Peyer's patch (tissue), 4 donors: ENCODE results near the gene SIGLEC1. TPM values are rescaled to one million over a fixed set of nuclear protein-coding genes. Genes with fewer than 3 reads are reported as not detected.

ENCODE experiments used
- DNase-seq, 3 donors: peaks; one replicate each; pipeline ENCODE4 v3.0.0-alpha.2; 2017 to 2019
- H3K27ac ChIP-seq, 4 donors: fragments of 200-600 bp; sonication (generic); one replicate each; pipeline ENCODE4 v1.5.1; 2016 to 2019
- H3K27me3 ChIP-seq, 2 donors: fragments of 200-600 bp; sonication (generic); one replicate each; pipeline ENCODE4 v1.5.1; 2019
- H3K36me3 ChIP-seq, 3 donors: fragments of 200-600 bp; sonication (generic); one replicate each; pipeline ENCODE4 v1.5.1; 2016 to 2019
- H3K4me1 ChIP-seq, 4 donors: fragments of 200-600 bp; sonication (generic); one replicate each; pipeline ENCODE4 v1.5.1; 2016 to 2019
- H3K4me3 ChIP-seq, 4 donors: fragments of 200-600 bp; sonication (generic); 1 replicate in 3 of 4; 2 replicates in 1 of 4; pipeline ENCODE4 v1.5.1; 2016 to 2019; ENCODE audit warnings: mild to moderate bottlenecking in 1 of 4
- H3K9me3 ChIP-seq, 4 donors: fragments of 200-600 bp; sonication (generic); one replicate each; pipeline ENCODE4 v1.5.1; 2016 to 2019; ENCODE audit warnings: mild to moderate bottlenecking in 1 of 4
- POLR2A ChIP-seq, 2 donors: fragments of 450-650 bp; IDR thresholded peaks; one replicate each; pipeline ENCODE4 v1.5.1; 2017; ENCODE audit warnings: antibody characterized with exemption in 2 of 2, mild to moderate bottlenecking in 2 of 2, moderate library complexity in 2 of 2
- total RNA-seq, 4 donors: library from RNA; depleted of rRNA; stranded (reverse); fragments of >200 nt; gene quantifications; one replicate each; pipeline ENCODE4 v1.1.0, GENCODE V29; 2016
- TF ChIP-seq, protein P1 (sequence below), 6 experiments: fragments of 450-650 bp in 4 of 6; fragments of 200-600 bp in 2 of 6; sonication (generic) in 1 of 6; IDR thresholded peaks; one replicate each; pipeline ENCODE4 v1.5.1; 2017 to 2019; ENCODE audit warnings: antibody characterized with exemption in 6 of 6, mild to moderate bottlenecking in 3 of 6, moderate library complexity in 1 of 6

SIGLEC1 gene
- total RNA-seq, 4 donors from 2014 or later: 2.3 to 10.7 (median 7.8) TPM

DNA sequence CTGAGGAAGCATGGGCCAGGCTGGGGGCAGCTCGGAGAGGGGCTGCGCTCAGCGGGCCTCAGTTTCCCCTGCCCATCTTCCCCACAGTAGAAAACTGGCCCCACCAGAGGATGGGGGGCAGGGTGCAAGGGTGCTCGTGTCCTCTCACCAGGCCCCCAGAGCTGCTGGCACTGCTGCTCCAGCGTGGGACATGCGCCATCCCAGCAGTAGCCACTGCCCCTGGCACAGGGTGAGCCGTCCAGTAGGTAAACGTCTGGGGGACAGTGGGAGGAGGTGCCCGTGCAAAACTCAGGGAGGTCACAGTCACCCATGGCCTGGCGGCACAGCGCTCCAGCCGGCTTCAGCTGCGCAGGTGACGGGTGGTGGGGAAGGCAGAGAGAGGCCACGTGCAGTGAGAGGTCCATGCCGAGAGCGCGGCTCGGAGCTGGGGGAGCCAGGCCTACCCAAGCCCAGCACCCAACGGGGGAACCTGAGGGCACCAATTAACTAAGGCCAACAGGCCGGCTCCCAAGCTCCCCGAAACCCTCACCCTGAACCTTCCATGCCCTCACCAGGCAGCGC, 40.3 kb downstream of the SIGLEC1 start:
- Histone ChIP-seq H3K27ac (no peak overlapping the region), H3K4me3 (no peak overlapping the region), H3K36me3 (no peaks in the 10 kb centered on the region), H3K4me1 (peaks cover 0 to 10% (median 2%) of the 10 kb centered on the region in 4 donors), H3K27me3 (peaks cover 0 to 5% of the 10 kb centered on the region in 2 donors), H3K9me3 (no peaks in the 10 kb centered on the region)
- DNase-seq: no peak
- TF ChIP-seq POLR2A (IDR thresholded peaks at IDR 0.05): no peak
- TF ChIP-seq, protein P1, sequence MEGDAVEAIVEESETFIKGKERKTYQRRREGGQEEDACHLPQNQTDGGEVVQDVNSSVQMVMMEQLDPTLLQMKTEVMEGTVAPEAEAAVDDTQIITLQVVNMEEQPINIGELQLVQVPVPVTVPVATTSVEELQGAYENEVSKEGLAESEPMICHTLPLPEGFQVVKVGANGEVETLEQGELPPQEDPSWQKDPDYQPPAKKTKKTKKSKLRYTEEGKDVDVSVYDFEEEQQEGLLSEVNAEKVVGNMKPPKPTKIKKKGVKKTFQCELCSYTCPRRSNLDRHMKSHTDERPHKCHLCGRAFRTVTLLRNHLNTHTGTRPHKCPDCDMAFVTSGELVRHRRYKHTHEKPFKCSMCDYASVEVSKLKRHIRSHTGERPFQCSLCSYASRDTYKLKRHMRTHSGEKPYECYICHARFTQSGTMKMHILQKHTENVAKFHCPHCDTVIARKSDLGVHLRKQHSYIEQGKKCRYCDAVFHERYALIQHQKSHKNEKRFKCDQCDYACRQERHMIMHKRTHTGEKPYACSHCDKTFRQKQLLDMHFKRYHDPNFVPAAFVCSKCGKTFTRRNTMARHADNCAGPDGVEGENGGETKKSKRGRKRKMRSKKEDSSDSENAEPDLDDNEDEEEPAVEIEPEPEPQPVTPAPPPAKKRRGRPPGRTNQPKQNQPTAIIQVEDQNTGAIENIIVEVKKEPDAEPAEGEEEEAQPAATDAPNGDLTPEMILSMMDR (IDR thresholded peaks at IDR 0.05): no peak

DNA sequence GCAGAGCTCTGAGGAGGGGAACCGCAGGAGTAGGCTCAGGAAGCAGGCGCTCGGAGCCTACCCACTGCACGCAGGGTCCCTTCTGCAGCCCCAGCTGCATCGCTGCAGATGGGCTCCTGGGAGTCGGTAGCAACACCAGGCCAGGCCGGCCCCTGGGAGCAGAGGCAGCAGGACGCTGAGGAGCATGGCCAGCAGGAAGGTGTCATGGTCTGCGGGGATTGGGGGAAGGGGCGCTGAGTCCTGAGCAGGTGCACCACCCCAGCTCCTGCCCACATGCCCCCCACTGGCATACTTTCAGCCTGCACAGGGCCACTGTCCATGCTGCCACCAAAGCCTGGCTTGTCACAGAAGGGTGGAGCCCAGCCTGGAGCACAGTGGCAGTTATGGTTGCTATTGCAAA, 41.5 kb downstream of the SIGLEC1 start:
- peaks cover 0 to 6% (median 2%) of the 10 kb centered on the region in 4 donors for H3K4me1 ChIP-seq
- TF ChIP-seq, protein P1 (IDR thresholded peaks at IDR 0.05): no peak
- H3K9me3 ChIP-seq: no peaks in the 10 kb centered on the region
- peaks cover 0 to 5% of the 10 kb centered on the region in 2 donors for H3K27me3 ChIP-seq
- DNase-seq: no peak
- H3K4me3 ChIP-seq: no peak overlapping the region
- no peak overlapping the region for H3K27ac ChIP-seq
- H3K36me3 ChIP-seq: no peaks in the 10 kb centered on the region

DNA sequence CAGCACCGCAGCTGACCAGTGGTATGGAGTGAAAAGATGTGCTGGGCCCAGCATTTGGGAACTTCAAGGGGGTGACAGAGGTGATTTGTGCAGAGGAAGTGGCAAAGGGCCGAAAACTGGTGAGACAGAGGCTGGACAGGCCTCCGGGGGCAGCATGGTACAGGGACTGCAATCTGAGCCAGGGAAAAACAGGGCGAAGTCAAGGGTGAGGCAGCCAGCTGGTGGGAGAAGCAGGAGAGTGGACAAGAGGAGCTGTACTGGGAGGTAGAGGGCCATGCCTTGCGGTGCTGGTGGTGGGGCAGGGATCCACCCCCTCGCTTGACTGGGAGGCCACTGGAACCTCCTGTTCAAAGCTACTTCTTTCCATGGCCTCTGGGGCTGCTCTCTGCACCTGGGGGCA, 41.9 kb downstream of the SIGLEC1 start:
- no peak overlapping the region for H3K27ac ChIP-seq
- H3K4me1 ChIP-seq: peaks cover 0 to 6% (median 2%) of the 10 kb centered on the region in 4 donors
- no peaks in the 10 kb centered on the region for H3K36me3 ChIP-seq
- TF ChIP-seq POLR2A (IDR thresholded peaks at IDR 0.05): no peak
- TF ChIP-seq, protein P1 (IDR thresholded peaks at IDR 0.05): no peak
- peaks cover 0 to 5% of the 10 kb centered on the region in 2 donors for H3K27me3 ChIP-seq
- H3K4me3 ChIP-seq: no peak overlapping the region
- DNase-seq: no peak
- H3K9me3 ChIP-seq: no peaks in the 10 kb centered on the region

DNA sequence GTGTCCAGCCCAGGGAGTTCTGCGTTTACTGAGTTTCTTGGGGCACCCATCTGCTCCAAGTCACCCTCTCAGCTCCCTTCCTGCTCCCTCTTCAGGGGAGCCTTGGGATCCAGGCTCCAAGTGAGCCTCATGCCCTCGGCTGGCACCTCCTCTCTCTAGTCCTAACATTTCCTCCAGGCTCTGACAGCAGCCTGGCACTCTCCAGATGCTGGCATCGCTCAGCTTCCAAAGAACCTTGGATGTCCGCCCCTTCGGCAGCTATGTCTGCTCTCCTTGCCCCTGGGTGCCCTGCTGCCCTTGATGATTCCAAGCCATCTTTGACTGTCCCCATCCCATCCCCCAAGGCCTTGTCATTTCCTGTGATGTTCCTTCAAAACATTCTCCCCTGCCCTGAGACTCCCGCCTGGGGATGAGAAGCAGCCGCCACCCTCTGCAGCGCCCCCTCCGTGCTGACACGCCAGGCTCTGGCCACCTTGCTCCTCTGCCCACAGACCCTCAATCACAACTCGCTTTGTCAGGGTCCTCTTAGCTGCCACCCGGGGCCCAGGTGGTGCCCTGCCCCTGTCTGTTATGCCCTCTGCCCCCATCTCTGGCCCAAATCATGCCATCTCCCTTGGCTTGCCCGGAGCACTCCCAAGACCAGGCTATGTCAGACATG, 42.6 kb downstream of the SIGLEC1 start:
- Histone ChIP-seq H3K27ac (no peak overlapping the region), H3K9me3 (no peaks in the 10 kb centered on the region), H3K36me3 (no peaks in the 10 kb centered on the region), H3K27me3 (peaks cover 0 to 5% of the 10 kb centered on the region in 2 donors), H3K4me1 (peaks cover 0 to 6% (median 2%) of the 10 kb centered on the region in 4 donors), H3K4me3 (no peak overlapping the region)
- no peak for DNase-seq
- TF ChIP-seq POLR2A (IDR thresholded peaks at IDR 0.05): no peak
- TF ChIP-seq, protein P1 (IDR thresholded peaks at IDR 0.05): no peak

DNA sequence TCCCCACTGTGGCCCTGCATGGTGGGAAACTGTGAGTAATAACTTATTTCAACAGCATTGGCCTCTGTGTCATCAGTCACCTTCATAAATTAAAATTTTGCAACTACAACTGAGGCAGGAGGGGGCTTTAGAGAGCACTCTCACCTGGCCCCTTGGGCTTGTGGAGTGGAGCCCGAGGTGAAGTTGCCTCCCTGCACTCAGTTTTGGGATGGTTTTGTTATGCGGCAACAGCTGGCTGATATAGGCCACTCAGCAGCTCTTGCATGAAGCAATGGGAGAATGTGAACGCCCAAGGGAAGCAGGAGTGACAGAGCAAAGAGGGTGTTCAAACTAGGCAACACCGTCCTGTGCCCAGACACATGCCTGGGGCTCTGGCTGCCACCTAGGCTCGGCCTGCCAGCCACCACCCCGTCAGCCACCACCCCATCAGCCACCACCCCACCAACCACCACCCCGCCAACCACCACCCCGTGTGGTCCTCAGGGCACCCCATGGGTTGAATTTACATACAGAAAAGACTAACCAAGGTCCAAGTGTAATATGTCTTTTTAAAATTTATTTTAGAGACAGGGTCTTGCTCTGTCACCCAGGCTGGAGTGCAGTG, 44.9 kb downstream of the SIGLEC1 start:
- Histone ChIP-seq H3K27me3 (peaks cover 0 to 6% of the 10 kb centered on the region in 2 donors), H3K4me1 (peaks cover 0 to 2% (median under 1%) of the 10 kb centered on the region in 4 donors), H3K27ac (no peak overlapping the region), H3K9me3 (no peaks in the 10 kb centered on the region), H3K4me3 (no peak overlapping the region), H3K36me3 (no peaks in the 10 kb centered on the region)
- TF ChIP-seq, protein P1 (IDR thresholded peaks at IDR 0.05): no peak
- TF ChIP-seq POLR2A (IDR thresholded peaks at IDR 0.05): no peak
- no peak for DNase-seq
